Stimulated activated effector memory CD8-positive, alpha-beta T cell treated with anti-CD3 and anti-CD28 coated beads, Interleukin-12 subunit alpha, Interleukin-12 subunit beta, amount 100 ng/mL, for 72 hours (primary cell): ENCODE measurements around the gene KIF1B.
A peak's percentile ranks its signal among the peaks of the same experiment; 100 is the strongest.
"Not testable (repeated sequence)": the region's sequence is repeated elsewhere in the genome, so short reads cannot be mapped to it uniquely, and the experiment has no call there.

Experiments used
- ATAC-seq: fragments of 150-1000 bp; cut with Tn5 transposase; 2 replicates; pipeline ENCODE4 v1.10.0; 2021
- DNase-seq, 2 donors: peaks; one replicate each; pipeline ENCODE4 v3.0.0; 2021 to 2022; ENCODE audit warnings: low spot score in 2 of 2
- H3K27ac Mint-ChIP-seq: one replicate; pipeline ENCODE4 v1.8.0; 2022; ENCODE audit warnings: mild to moderate bottlenecking, mixed read lengths
- H3K36me3 Mint-ChIP-seq: one replicate; pipeline ENCODE4 v1.8.0; 2022; ENCODE audit warnings: mild to moderate bottlenecking, mixed read lengths
- H3K4me1 Mint-ChIP-seq: one replicate; pipeline ENCODE4 v1.8.0; 2022; ENCODE audit warnings: mixed read lengths
- H3K4me3 Mint-ChIP-seq: one replicate; pipeline ENCODE4 v1.8.0; 2022; ENCODE audit warnings: mild to moderate bottlenecking, mixed read lengths
- H3K9me3 Mint-ChIP-seq: one replicate; pipeline ENCODE4 v1.8.0; 2022; ENCODE audit warnings: mixed read lengths

Gene KIF1B

DNA sequence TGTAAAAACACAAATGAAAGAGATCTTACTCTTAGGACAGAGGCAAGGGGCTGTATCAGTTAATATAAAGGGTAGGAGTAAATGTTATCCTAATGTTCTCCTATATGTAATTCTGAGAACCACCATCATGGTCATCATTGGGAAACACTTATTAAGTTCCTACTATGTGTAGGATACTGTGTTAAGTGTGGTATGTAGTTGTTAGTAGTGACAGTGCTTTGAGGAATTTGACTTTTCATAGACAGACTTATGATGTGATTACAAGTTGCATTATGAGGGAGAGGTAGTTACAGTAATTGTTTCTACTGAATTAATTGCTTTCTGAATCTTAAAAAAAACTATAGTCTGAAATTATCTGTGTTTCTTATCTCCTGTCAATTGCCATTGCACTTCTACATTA is 136.7 kb downstream of the KIF1B start:
- ATAC-seq, result no peak
- DNase-seq, result no peak
- Mint-ChIP-seq H3K4me1 (no peaks in the 10 kb centered on the region), H3K36me3 (peaks cover 30% of the 10 kb centered on the region), H3K27ac (no peak overlapping the region), H3K4me3 (no peak overlapping the region), H3K9me3 (no peaks in the 10 kb centered on the region)

DNA sequence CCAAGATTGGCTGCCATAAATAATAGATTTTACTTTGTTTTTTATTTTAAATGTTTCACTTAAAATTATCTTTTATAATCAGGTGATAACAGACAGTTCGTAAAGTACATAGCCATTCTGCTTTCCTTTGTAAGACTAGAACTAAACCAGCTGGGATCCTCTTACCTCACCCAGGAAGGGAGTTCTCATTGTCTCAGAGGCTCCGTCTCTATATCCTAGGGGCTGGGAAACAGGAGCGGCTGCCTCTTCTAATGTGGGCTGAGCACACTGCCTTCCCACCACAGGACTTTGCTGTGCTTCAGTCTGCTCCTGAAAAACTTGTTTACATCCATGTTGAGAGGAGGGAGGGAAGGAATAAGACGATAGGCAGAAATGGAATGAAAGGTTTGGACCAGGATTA is 142.9 kb downstream of the KIF1B start:
- H3K4me3 Mint-ChIP-seq, result no peak overlapping the region
- peak overlapping the region; percentile 3 for H3K27ac Mint-ChIP-seq
- peaks cover 14% of the 10 kb centered on the region for H3K36me3 Mint-ChIP-seq
- DNase-seq, result no peak
- ATAC-seq, result no peak
- no peaks in the 10 kb centered on the region for H3K4me1 Mint-ChIP-seq
- H3K9me3 Mint-ChIP-seq, result no peaks in the 10 kb centered on the region

DNA sequence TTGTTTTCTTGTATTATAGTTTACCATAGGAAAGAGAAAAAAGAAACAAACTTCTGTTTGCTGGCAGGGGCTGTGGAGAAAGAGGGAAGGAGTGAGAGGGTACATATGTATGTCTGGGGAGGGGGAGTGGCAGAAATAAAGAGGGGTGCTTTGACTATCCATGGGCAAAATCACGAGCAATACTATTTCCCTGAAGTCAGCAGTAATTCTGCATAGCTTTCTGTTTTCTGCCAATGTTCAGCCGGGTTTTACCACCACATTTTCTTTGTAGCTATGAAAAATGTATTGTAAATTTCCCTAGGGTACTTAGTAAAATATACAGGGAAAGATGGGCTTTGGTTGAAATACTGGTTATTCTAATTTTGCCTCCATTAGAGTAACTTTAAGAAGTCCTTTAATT is 143.3 kb downstream of the KIF1B start:
- no peak for ATAC-seq
- Mint-ChIP-seq H3K36me3 (peaks cover 10% of the 10 kb centered on the region), H3K9me3 (no peaks in the 10 kb centered on the region), H3K27ac (peak overlapping the region; percentile 3), H3K4me3 (no peak overlapping the region), H3K4me1 (no peaks in the 10 kb centered on the region)
- no peak for DNase-seq

DNA sequence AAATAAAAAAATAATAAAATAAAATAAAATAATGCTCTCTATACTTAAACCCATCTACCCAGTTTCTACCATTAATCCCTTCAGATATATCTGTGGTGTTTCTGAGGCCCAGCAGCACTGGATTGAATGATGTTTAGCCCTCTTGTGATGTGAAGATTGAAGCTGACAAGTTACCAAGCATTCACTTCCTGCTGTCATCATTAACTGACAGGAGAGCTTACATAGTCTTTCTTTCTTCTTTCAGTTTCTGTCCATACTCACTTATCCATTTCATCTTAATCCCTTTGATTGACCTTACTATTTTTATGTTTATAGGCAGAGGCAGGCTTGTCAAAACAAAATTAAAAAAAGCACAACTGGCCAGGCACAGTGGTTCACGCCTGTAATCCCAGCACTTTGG is 149.7 kb downstream of the KIF1B start:
- peaks cover 11% of the 10 kb centered on the region for H3K36me3 Mint-ChIP-seq
- ATAC-seq, result no peak
- H3K4me3 Mint-ChIP-seq, result no peak overlapping the region
- no peaks in the 10 kb centered on the region for H3K4me1 Mint-ChIP-seq
- no peak for DNase-seq
- peak overlapping the region; percentile 74 for H3K27ac Mint-ChIP-seq
- no peaks in the 10 kb centered on the region for H3K9me3 Mint-ChIP-seq

DNA sequence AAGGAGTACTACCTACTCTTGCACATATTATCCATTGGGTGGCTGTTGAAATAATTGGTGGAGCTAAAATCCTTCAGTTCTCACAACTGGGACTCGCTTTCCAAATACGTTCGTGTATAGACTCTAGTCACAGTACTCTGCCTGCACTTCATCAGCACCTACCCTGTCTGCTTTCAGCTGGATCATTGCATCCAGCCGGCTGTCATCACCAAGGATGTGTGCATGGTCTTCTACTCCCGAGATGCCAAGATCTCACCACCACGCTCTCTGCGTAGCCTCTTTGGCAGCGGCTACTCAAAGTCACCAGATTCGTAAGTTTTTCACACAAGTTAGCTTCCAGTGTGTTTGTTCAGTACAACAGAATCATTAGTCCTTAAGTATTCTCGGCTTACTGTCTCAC is 151.1 kb downstream of the KIF1B start:
- Mint-ChIP-seq H3K9me3 (no peaks in the 10 kb centered on the region), H3K36me3 (peaks cover 11% of the 10 kb centered on the region), H3K27ac (no peak overlapping the region), H3K4me1 (no peaks in the 10 kb centered on the region), H3K4me3 (no peak overlapping the region)
- ATAC-seq (no peak), DNase-seq (no peak)

DNA sequence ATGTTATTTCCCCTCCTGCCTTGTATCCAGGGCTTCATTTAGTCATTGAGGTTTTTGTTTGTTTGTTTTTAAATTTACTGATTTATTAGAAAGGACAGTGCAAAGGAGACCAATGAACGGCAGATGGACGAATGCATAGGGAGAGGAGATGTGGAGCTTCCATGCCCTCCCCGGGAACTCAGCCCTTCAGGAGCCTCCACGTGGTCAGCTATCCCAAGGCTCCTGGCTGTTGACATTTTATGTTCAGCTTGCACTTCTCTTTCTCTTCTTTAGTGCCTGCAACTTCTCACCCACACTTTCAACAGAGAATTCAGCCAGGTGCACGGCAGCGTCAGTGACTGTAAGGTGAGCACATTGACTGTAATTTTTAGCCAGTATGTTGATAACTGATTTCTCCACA is 157.8 kb downstream of the KIF1B start:
- ATAC-seq, result no peak
- no peak for DNase-seq
- Mint-ChIP-seq H3K27ac (no peak overlapping the region), H3K9me3 (no peaks in the 10 kb centered on the region), H3K4me1 (no peaks in the 10 kb centered on the region), H3K36me3 (peaks cover 23% of the 10 kb centered on the region), H3K4me3 (no peak overlapping the region)

DNA sequence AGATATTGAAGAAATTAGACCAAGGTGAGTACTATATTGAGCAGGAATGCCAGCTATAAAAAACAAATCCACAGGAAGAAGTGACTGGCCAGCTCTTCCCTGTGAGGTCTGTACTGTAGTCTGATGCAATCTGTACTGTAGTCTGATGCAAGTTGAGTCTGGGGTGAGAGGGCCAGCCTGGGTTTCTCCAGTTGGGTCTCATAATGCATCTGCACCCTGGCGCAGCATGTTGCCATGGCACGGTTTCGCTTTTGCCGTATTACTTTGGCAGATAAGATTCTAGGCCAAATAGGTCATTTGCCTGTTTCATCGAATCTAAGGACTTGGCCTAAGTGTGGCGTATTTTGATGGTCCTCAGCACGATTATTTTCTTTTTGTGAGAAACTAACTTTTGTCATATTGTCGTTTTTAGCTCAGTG is 164.1 kb downstream of the KIF1B start:
- Mint-ChIP-seq H3K9me3 (no peaks in the 10 kb centered on the region), H3K36me3 (peaks cover 51% of the 10 kb centered on the region), H3K4me3 (no peak overlapping the region), H3K27ac (peak overlapping the region; percentile 17), H3K4me1 (no peaks in the 10 kb centered on the region)
- DNase-seq (no peak), ATAC-seq (no peak)

DNA sequence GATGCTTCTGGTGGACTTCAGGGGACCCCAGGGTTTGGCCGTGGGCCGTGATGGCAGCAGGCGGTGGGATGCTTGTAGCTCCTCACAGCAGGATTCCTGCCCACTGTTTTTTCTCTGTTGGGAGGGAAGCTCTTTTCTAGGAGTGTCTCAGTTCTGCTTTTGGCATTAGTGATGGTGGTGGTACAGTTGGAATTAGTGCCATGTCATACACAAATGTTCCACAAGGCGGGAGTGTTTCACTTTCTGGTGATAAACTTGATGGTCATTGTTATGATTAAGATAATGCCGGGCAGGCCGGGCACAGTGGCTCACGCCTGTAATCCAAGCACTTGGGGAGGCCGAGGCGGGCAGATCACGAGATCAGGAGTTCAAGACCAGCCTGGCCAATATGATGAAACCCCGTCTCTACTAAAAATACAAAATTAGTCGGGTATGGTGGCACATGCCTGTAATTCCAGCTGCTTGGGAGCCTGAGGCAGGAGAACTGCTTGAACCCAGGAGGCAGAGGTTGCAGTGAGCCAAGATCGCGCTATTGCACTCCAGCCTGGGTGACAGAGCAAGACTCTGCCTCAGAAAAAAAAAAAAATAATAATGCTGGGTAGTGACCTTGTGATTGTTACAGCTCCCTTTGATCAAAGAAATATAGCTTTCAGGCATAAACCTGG is 167.1 kb downstream of the KIF1B start:
- peak; percentile 44 for ATAC-seq

DNA sequence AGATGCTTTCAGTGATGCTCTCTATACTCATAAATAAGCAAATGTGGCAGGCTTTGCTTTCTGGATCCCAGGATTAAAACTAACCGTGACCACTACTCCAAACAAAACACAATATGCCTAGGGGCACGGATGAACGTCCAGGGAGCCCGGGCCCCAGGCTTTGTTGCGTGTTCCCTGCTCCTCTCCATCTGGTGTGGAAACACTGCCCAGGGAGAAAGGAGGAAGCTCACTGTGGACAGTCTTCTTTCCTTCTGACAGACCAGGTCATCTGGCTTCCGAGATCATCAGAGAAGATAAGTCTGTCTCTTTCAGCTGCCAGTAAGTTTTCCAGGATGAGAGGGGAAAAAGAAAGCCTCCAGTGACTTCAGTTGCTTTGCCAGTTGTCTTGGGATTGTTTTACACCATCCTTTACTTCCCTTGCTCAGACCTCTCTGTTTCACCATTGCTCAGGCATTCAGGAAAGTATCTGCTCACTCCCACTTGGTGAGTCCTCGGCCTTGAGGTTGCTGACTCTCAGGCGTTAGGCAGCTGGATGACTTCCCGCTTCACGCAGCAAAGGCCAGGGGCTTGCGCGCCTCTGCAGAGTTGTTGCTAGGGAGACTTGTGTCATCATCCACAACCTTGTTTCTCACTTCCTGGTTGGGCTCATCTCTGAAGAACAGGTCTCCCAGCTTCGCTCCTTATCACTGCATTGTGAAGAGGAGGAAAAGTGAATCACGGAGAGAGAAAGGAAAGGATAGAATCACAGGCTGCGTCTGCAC is 167.9 kb downstream of the KIF1B start:
- ATAC-seq, result no peak
- no peak for DNase-seq
- peak overlapping the region; percentile 61 for H3K27ac Mint-ChIP-seq
- H3K4me3 Mint-ChIP-seq, result no peak overlapping the region
- peaks cover 33% of the 10 kb centered on the region for H3K36me3 Mint-ChIP-seq
- no peaks in the 10 kb centered on the region for H3K4me1 Mint-ChIP-seq
- no peaks in the 10 kb centered on the region for H3K9me3 Mint-ChIP-seq

More for the DNA sequence above, 167.1 kb downstream of the KIF1B start:
- not testable (repeated sequence) for H3K4me1 Mint-ChIP-seq, H3K27ac Mint-ChIP-seq, H3K9me3 Mint-ChIP-seq, H3K4me3 Mint-ChIP-seq
- H3K36me3 Mint-ChIP-seq, result peaks cover 34% of the 10 kb centered on the region
- DNase-seq, result peak in 1 of 2 donors; percentile 62

DNA sequence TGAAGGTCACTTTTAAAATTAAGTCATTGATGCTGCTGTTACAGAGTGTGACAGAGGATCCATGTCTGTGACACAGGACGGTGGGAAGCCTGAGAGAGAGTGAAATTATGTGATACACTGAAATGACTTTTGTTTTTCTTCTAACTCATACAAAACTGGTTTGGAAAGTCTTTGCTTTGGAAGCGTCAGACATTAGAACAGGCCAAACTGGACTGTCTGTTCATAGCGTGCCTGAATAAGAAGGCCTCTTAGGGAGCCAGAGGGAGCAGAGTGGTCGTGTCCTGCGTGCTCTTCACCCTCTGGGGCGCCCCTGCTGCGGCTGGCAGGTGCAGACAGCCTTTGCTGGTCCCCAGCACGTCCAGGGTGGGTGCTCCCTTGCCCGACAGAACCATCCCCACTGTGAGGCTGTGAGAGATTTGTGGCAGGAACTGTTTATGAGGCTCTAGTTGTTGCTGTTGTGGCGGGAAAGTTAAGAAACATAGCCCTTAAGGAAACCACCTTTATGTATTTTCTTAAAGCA is 168.8 kb downstream of the KIF1B start:
- H3K4me1 Mint-ChIP-seq, result no peaks in the 10 kb centered on the region
- no peaks in the 10 kb centered on the region for H3K9me3 Mint-ChIP-seq
- DNase-seq (no peak), ATAC-seq (no peak)
- peaks cover 27% of the 10 kb centered on the region for H3K36me3 Mint-ChIP-seq
- H3K27ac Mint-ChIP-seq, result peak overlapping the region; percentile 61
- H3K4me3 Mint-ChIP-seq, result no peak overlapping the region

DNA sequence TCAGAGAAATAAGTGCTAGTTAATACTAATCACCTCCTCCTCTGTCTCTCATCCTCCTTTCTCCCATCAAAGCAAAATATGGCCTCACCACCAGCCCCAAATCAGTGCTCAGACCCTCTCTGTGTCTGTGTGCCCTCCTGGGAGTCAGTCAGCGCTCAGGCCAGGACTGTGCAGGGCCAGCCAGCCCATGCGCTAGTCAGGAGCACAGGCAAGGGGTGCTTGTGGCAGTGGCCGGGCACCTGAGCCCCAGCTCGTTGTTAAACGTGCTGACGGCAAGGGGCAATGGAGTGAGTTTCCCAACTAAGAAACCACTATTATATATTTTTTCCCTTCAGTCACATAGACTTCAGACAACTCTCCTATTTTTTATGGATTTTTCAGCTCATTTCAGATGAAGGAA is 169.3 kb downstream of the KIF1B start:
- DNase-seq (no peak), ATAC-seq (no peak)
- H3K36me3 Mint-ChIP-seq, result peaks cover 27% of the 10 kb centered on the region
- no peaks in the 10 kb centered on the region for H3K9me3 Mint-ChIP-seq
- no peaks in the 10 kb centered on the region for H3K4me1 Mint-ChIP-seq
- peak overlapping the region; percentile 61 for H3K27ac Mint-ChIP-seq
- no peak overlapping the region for H3K4me3 Mint-ChIP-seq

DNA sequence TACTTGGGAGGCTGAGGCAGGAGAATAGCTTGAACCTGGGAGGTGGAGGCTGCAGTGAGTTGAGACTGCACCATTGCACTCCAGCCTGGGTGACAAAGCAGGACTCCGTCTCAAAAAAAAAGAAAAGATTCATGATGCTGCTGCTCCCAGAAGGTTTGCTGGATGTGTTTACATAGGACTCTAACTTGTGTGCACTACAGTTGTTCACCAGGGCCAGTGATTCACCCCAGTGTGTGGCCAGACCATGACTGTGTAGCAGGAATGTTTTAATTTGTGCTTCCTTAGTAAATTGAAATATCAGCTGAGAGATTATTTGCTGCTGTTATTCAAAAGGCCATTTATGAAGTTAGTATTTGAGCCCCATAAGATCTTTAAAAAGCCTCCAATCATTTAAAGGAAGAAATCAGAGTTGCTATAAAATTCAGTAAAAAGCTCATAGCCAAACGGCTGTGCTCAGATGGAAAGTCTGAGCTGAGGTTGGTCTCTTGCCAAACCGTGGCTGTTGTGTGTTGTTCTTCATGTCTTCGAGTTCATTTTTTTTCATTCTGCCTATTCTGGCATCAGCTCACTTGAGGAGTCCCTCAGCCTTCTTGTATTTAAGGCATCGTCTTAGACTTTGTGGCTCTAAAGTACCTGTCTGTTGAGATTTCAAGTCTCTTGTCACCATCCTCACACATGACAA is 170.4 kb downstream of the KIF1B start:
- DNase-seq, result no peak
- peaks cover 18% of the 10 kb centered on the region for H3K36me3 Mint-ChIP-seq
- no peaks in the 10 kb centered on the region for H3K9me3 Mint-ChIP-seq
- no peak for ATAC-seq
- no peaks in the 10 kb centered on the region for H3K4me1 Mint-ChIP-seq
- no peak overlapping the region for H3K4me3 Mint-ChIP-seq
- no peak overlapping the region for H3K27ac Mint-ChIP-seq

DNA sequence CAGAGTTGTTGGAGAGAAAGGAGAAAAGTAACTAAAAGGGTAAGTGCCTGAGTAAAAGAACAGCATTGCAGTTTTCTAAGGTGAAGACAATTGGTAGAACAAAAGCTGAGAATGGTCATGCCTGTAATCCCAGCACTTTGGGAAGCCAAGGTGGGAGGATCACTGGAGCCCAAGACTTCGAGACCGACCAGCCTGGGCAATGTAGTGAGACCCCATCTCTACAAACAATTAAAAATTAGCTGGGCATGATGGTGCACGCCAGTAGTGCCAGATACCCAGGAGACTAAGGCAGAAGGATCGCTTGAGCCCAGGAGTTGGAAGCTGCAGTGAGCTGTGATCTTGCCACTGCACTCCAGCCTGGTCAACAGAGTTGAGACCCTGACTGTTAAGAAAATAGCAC is 173.3 kb downstream of the KIF1B start:
- DNase-seq (no peak), ATAC-seq (no peak)
- no peak overlapping the region for H3K27ac Mint-ChIP-seq
- H3K36me3 Mint-ChIP-seq, result no peaks in the 10 kb centered on the region
- no peaks in the 10 kb centered on the region for H3K4me1 Mint-ChIP-seq
- H3K4me3 Mint-ChIP-seq, result no peak overlapping the region
- no peaks in the 10 kb centered on the region for H3K9me3 Mint-ChIP-seq

DNA sequence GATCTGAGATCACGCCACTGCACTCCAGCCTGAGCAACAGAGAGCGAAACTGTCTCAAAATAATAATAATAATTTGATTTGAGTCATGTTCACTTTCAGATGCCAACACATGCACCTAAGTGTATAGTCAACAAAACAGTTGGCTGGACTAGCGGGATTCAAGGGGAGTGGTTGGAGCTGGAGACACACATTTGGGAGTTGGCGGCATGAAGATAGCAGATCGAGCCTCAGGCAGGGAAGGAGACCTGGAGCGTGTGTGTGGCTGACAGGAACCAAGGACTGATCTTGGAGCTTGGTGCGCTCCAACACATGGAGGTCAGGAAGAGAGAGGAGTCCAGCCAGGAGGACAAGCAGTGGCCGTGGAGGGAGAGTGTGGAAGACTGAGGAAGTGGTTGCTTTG is 173.8 kb downstream of the KIF1B start:
- Mint-ChIP-seq H3K9me3 (no peaks in the 10 kb centered on the region), H3K27ac (no peak overlapping the region), H3K36me3 (no peaks in the 10 kb centered on the region), H3K4me3 (no peak overlapping the region), H3K4me1 (no peaks in the 10 kb centered on the region)
- ATAC-seq, result no peak
- no peak for DNase-seq

DNA sequence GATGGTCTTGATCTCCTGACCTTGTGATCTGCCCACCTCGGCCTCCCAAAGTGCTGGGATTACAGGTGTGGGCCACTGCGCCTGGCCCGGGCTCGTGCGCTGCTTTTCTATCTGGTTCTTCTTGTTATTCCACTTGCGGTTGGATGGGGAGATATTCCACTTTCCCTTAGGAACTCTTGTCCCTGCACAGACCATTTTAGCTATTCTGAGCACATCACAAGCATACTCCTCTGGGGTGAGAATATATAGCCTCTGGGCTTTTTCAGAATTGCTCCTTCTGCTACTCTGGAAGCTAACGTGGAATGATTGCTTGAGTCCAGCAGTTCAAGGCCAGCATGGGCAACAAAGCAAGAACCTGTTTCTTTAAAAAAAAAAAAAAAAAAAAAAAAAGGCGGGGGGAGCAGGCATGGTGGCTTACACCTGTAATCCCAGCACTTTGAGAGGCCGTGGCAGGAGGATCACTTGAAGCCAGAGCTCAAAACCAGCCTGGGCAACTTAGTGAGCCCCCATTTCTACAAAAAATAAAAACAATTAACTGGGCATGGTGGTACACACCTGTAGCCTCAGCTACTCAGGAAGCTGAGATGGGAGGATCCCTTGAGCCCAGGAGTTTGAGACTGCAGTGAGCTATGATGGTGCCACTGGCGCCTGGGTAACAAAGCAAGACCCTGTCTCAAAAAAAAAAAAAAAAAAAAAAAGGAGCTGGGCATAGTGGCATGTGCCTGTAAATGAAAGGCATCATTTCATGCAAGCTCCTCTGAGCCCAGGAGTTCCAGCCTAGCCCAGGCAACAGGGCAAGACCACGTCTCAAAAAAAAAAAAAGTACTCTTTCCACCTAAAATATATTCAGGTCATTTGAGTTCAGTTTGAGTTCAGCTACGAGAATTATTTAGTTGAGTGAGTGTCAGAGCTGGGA is 176.6 kb downstream of the KIF1B start:
- Mint-ChIP-seq H3K27ac (no peak overlapping the region), H3K36me3 (no peaks in the 10 kb centered on the region), H3K9me3 (no peaks in the 10 kb centered on the region), H3K4me1 (no peaks in the 10 kb centered on the region), H3K4me3 (no peak overlapping the region)
- ATAC-seq (no peak), DNase-seq (no peak)
